HepG2 (cell line): Measurements from ENCODE around the gene SPOP. TPM values are rescaled to one million over a fixed set of nuclear protein-coding genes. Genes with fewer than 3 reads are reported as not detected.

Experiments used
- ETV5 ChIP-seq: IDR thresholded peaks from 2 replicates; pipeline ENCODE4 v1.6.1; 2018; ENCODE audit warnings: missing biosample characterization, missing genetic modification reagents, inconsistent platforms, borderline replicate concordance
- GABPB1 ChIP-seq: IDR thresholded peaks from 2 replicates; pipeline ENCODE4 v1.6.1; 2016; ENCODE audit warnings: mild to moderate bottlenecking, missing genetic modification reagents, moderate library complexity, missing compliant biosample characterization
- HNF1B ChIP-seq: sonication (generic); formaldehyde crosslinking; IDR thresholded peaks from 2 replicates; pipeline ENCODE4 v1.5.1; 2020; ENCODE audit warnings: mild to moderate bottlenecking, moderate library complexity, missing genetic modification reagents
- IRX3 ChIP-seq: sonication (generic); formaldehyde crosslinking; IDR thresholded peaks from 2 replicates; pipeline ENCODE4 v1.8.1; 2023; ENCODE audit warnings: mild to moderate bottlenecking, low read depth, missing genetic modification reagents, borderline replicate concordance
- LRRFIP1 ChIP-seq: sonication (generic); formaldehyde crosslinking; conservative IDR thresholded peaks from 2 replicates; pipeline ENCODE4 v1.4.0; 2020; ENCODE audit warnings: missing genetic modification reagents
- MAX ChIP-seq: IDR thresholded peaks from 2 replicates; pipeline ENCODE4 v1.6.1; 2012; ENCODE audit warnings: inconsistent platforms
- PLSCR1 ChIP-seq: sonication (generic); formaldehyde crosslinking; IDR thresholded peaks from 2 replicates; pipeline ENCODE4 v1.5.0; 2020; ENCODE audit warnings: missing genetic modification reagents, mild to moderate bottlenecking, borderline replicate concordance
- SAP130 ChIP-seq: IDR thresholded peaks from 2 replicates; pipeline ENCODE4 v1.6.1; 2016; ENCODE audit warnings: low read depth
- SP1 ChIP-seq, 2 experiments: fragments of 450-650 bp in 1 of 2; sonication (generic) in 1 of 2; formaldehyde crosslinking in 1 of 2; IDR thresholded peaks; 2 replicates each; pipeline versions ENCODE4 v1.4.0 to v1.6.1; 2016 to 2020; ENCODE audit warnings: missing genetic modification reagents in 1 of 2
- ZNF235 ChIP-seq: sonication (generic); formaldehyde crosslinking; IDR thresholded peaks from 2 replicates; pipeline ENCODE4 v1.8.1; 2023; ENCODE audit warnings: mild to moderate bottlenecking, missing genetic modification reagents, borderline replicate concordance
- ZNF292 ChIP-seq: sonication (generic); formaldehyde crosslinking; IDR thresholded peaks from 2 replicates; pipeline ENCODE4 v1.8.1; 2022; ENCODE audit warnings: mild to moderate bottlenecking, low read depth, missing genetic modification reagents, borderline replicate concordance
- ZNF383 ChIP-seq: sonication (generic); formaldehyde crosslinking; IDR thresholded peaks from 2 replicates; pipeline ENCODE4 v1.4.0; 2020; ENCODE audit warnings: missing genetic modification reagents, mild to moderate bottlenecking, borderline replicate concordance
- ZNF546 ChIP-seq: sonication (generic); formaldehyde crosslinking; conservative IDR thresholded peaks from 2 replicates; pipeline ENCODE4 v1.8.1; 2023; ENCODE audit warnings: mild to moderate bottlenecking, missing genetic modification reagents
- ZNF564 ChIP-seq: sonication (generic); formaldehyde crosslinking; IDR thresholded peaks from 2 replicates; pipeline ENCODE4 v1.8.1; 2023; ENCODE audit warnings: mild to moderate bottlenecking, missing genetic modification reagents
- ZNF784 ChIP-seq: sonication (generic); formaldehyde crosslinking; IDR thresholded peaks from 2 replicates; pipeline ENCODE4 v1.5.1; 2020; ENCODE audit warnings: missing genetic modification reagents, mild to moderate bottlenecking, borderline replicate concordance
- polyA plus RNA-seq, 8 experiments: library from polyadenylated mRNA; depleted of rRNA in 3 of 8; stranded (reverse) in 7 of 8; unstranded in 1 of 8; fragments of >200 nt; fragmentation: Illumina TruSeq in 4 of 8; extraction: Trizol in 4 of 8; gene quantifications; 2 replicates each; pipeline versions ENCODE4 v1.2.1 to v1.2.3, GENCODE V29; 2011 to 2016; ENCODE audit warnings: low read depth in 4 of 8, missing spikeins in 1 of 8, mixed read lengths in 1 of 8; ENCODE audit not compliant: insufficient read depth in 1 of 8
- total RNA-seq, 5 experiments: library from RNA; depleted of rRNA; stranded (reverse); fragments of >200 nt; fragmentation: Illumina TruSeq; extraction: Trizol; gene quantifications; 2 replicates each; pipeline ENCODE4 v1.2.3, GENCODE V29; 2016; ENCODE audit warnings: low read depth in 1 of 5
- TF ChIP-seq, protein P1 (sequence below): IDR thresholded peaks from 2 replicates; pipeline ENCODE4 v1.4.0; 2020; ENCODE audit warnings: mild to moderate bottlenecking, missing genetic modification reagents
- TF ChIP-seq, protein P2 (sequence below): IDR thresholded peaks from 2 replicates; pipeline ENCODE4 v1.6.1; 2016; ENCODE audit warnings: low read depth, control low read depth

Gene SPOP
- total and polyA plus RNA-seq, 2 of the 13 experiments (the other 11 are each of a cell fraction or from before 2014, with no cell fraction given), result 52.8 to 60.8 TPM

DNA sequence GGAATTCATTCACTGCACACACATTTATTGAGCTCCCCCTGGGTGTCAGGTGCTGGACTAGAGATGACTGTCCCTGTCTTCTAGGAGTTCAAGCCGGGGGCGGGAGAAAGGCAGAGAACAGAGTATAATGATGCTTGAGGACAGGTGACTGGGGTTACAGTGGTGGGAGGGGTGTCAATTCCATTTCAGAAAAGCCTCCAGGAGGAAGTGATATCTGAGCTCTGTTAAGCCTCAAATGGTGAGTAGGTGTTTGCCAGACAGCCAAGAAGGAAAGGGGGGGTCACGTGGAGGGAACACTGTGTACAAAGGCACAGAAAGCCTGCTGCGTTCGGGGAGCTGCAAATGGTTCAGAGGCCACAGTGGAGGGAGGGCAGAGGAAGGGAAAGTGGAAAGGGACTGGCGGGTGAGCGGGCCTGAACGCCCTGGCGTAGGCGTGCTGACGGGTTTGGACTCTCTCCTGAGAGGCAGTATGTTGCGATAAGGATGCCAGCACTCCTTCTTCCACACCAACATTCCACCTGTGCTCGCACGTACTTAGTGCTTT, 111.9 kb downstream of the SPOP start (continued):
- TF ChIP-seq, protein P1, sequence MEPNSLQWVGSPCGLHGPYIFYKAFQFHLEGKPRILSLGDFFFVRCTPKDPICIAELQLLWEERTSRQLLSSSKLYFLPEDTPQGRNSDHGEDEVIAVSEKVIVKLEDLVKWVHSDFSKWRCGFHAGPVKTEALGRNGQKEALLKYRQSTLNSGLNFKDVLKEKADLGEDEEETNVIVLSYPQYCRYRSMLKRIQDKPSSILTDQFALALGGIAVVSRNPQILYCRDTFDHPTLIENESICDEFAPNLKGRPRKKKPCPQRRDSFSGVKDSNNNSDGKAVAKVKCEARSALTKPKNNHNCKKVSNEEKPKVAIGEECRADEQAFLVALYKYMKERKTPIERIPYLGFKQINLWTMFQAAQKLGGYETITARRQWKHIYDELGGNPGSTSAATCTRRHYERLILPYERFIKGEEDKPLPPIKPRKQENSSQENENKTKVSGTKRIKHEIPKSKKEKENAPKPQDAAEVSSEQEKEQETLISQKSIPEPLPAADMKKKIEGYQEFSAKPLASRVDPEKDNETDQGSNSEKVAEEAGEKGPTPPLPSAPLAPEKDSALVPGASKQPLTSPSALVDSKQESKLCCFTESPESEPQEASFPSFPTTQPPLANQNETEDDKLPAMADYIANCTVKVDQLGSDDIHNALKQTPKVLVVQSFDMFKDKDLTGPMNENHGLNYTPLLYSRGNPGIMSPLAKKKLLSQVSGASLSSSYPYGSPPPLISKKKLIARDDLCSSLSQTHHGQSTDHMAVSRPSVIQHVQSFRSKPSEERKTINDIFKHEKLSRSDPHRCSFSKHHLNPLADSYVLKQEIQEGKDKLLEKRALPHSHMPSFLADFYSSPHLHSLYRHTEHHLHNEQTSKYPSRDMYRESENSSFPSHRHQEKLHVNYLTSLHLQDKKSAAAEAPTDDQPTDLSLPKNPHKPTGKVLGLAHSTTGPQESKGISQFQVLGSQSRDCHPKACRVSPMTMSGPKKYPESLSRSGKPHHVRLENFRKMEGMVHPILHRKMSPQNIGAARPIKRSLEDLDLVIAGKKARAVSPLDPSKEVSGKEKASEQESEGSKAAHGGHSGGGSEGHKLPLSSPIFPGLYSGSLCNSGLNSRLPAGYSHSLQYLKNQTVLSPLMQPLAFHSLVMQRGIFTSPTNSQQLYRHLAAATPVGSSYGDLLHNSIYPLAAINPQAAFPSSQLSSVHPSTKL (CRISPR knock-in tag), result peak; percentile 40
- TF ChIP-seq ETV5 (CRISPR knock-in tag) (peak; percentile 26; the same call in 1 of the 2 replicates), ZNF235 (no peak), LRRFIP1 (CRISPR knock-in tag) (no peak), ZNF564 (CRISPR knock-in tag) (no peak), GABPB1 (CRISPR knock-in tag) (0 out of 2 replicates have a peak, but pooled peaks have one; percentile 30), ZNF292 (CRISPR knock-in tag) (0 out of 2 replicates have a peak, but pooled peaks have one; percentile 47), ZNF546 (no peak), MAX (peak; percentile 54), SP1 (IDR thresholded peaks at IDR 0.05) (no peak), SP1 (CRISPR knock-in tag; IDR thresholded peaks at IDR 0.05) (no peak), ZNF383 (CRISPR knock-in tag) (no peak), SAP130 (CRISPR knock-in tag) (peak; percentile 36; the same call in 1 of the 2 replicates), HNF1B (peak; percentile 42; the same call in 1 of the 2 replicates), PLSCR1 (CRISPR knock-in tag) (no peak), IRX3 (CRISPR knock-in tag) (no peak), ZNF784 (CRISPR knock-in tag) (0 out of 2 replicates have a peak, but pooled peaks have one; percentile 2)
- TF ChIP-seq, protein P2, sequence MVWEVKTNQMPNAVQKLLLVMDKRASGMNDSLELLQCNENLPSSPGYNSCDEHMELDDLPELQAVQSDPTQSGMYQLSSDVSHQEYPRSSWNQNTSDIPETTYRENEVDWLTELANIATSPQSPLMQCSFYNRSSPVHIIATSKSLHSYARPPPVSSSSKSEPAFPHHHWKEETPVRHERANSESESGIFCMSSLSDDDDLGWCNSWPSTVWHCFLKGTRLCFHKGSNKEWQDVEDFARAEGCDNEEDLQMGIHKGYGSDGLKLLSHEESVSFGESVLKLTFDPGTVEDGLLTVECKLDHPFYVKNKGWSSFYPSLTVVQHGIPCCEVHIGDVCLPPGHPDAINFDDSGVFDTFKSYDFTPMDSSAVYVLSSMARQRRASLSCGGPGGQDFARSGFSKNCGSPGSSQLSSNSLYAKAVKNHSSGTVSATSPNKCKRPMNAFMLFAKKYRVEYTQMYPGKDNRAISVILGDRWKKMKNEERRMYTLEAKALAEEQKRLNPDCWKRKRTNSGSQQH, result 0 out of 2 replicates have a peak, but pooled peaks have one; percentile 28
